NB4 (cell line): ENCODE measurements around the gene AK8.

ENCODE experiments used
- MYC ChIP-seq: IDR thresholded peaks from 2 replicates; pipeline ENCODE4 v1.6.1; 2011; ENCODE audit warnings: low read depth, low read length
- POLR2A ChIP-seq: IDR thresholded peaks from 2 replicates; pipeline ENCODE4 v1.6.1; 2011; ENCODE audit warnings: mild to moderate bottlenecking; ENCODE audit not compliant: insufficient read length; ENCODE audit errors: extremely low read depth
- TF ChIP-seq, protein P1 (sequence below): IDR thresholded peaks from one replicate; pipeline ENCODE4 v1.5.1; 2012; ENCODE audit warnings: low read depth, low read length

DNA sequence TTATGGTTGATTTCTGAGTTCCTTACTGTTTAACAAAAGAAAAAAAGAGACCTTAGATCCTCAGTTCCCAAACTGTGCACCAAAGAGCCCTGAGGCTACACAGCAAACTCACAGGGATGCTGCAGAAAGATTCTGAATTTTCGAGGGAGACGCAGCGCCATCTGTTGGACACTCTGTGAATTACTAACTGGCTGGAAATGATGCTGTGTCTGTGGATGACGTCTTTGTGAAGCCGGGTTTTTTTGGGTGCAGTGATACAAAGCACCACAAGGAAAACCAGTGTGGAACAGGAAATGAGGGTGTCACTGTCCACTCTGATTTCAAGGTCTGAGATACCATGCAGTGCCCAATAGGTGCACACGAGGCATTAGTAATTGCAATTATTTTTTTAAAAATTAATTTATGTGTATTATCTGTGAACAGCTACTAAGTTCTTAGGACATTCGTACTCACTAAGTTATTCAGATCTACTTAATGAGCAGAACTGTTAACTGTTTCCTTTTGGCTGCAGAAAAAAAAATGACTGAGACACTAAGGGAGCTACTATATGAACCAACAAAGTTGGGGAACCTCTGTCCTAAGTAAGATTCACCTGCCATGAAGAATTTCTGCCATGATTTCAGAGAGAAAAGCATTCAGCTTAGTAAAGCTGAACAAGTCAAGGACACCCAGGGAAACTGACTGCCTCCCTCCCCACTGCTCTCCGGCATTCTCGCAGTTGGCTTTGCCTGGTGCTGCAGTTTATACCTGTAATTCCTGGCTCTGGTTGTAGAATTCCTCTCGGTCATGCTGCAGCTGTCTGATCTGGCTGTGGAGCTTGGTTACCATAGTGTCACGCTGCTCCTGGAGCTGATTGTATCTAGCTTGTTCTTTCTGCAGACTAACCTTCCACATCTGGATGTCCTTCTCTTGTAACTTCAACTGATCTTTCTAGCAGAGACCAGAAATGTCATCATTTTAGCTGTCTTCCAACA is 24.1 kb upstream of the AK8 start:
- TF ChIP-seq POLR2A (no peak), MYC (no peak)
- TF ChIP-seq, protein P1, sequence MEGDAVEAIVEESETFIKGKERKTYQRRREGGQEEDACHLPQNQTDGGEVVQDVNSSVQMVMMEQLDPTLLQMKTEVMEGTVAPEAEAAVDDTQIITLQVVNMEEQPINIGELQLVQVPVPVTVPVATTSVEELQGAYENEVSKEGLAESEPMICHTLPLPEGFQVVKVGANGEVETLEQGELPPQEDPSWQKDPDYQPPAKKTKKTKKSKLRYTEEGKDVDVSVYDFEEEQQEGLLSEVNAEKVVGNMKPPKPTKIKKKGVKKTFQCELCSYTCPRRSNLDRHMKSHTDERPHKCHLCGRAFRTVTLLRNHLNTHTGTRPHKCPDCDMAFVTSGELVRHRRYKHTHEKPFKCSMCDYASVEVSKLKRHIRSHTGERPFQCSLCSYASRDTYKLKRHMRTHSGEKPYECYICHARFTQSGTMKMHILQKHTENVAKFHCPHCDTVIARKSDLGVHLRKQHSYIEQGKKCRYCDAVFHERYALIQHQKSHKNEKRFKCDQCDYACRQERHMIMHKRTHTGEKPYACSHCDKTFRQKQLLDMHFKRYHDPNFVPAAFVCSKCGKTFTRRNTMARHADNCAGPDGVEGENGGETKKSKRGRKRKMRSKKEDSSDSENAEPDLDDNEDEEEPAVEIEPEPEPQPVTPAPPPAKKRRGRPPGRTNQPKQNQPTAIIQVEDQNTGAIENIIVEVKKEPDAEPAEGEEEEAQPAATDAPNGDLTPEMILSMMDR, result peak; percentile 81
